K562 (cell line): ENCODE results near the gene POLR2B. TPM values are rescaled to one million over a fixed set of nuclear protein-coding genes. Genes with fewer than 3 reads are reported as not detected.

Source experiments
- ATAC-seq: fragments of 200-7000 bp; cut with Tn5 transposase; 3 replicates; pipeline ENCODE4 v1.9.1; 2020; ENCODE audit warnings: moderate library complexity
- BruUV-seq: library from RNA; stranded (reverse); fragments of 400-500 nt; replicated peaks from 2 replicates; lab custom pipeline; 2021; lab: Mats Ljungman, UMichigan
- CTCF ChIA-PET: fragments of 300-600 bp; formaldehyde crosslinking; extraction: SDS; loops from one replicate; lab custom pipeline; 2021; ENCODE audit warnings: low intra/inter-chr PET ratio; lab: Yijun Ruan, JAX
- POLR2A ChIA-PET: fragments of 300-600, 350-650 bp; sonication (Branson Sonifier 250); formaldehyde crosslinking; extraction: SDS; loops from one replicate; lab custom pipeline; 2021; ENCODE audit warnings: antibody characterized with exemption, inconsistent platforms; lab: Yijun Ruan, JAX
- DNase-seq, 4 experiments: peaks; one replicate each; pipeline versions ENCODE4 v3.0.0 to v3.0.0-alpha.2; 2011 to 2018; ENCODE audit warnings: low spot score in 3 of 4, mixed read lengths in 3 of 4; ENCODE audit errors: extremely low read depth in 1 of 4
- FAIRE-seq: peaks from 2 replicates; lab custom pipeline; 2011; peaks lifted over from hg19 to GRCh38; lab: Jason Lieb, UNC
- H2AFZ ChIP-seq: 2 replicates; pipeline ENCODE4 v1.6.0; 2011; ENCODE audit warnings: low read depth, low read length, control low read depth, inconsistent platforms
- H3K27ac ChIP-seq: fragments of 200-600 bp; 3 replicates; pipeline ENCODE4 v1.8.0; 2011; ENCODE audit warnings: low read depth, mild to moderate bottlenecking, control low read depth, inconsistent platforms, low read length, moderate library complexity, mixed read lengths; ENCODE audit errors: extremely low read depth
- H3K27me3 ChIP-seq, 2 experiments: fragments of 300-600 bp in 1 of 2; 2 replicates in 1 of 2; 3 replicates in 1 of 2; pipeline versions ENCODE4 v1.6.0 to v1.8.0; 2011; ENCODE audit warnings: inconsistent platforms in 2 of 2, low read length in 2 of 2, mild to moderate bottlenecking in 1 of 2, mixed read lengths in 1 of 2, moderate library complexity in 1 of 2; ENCODE audit not compliant: control insufficient read depth in 2 of 2, insufficient read depth in 2 of 2
- H3K36me3 ChIP-seq: fragments of 300-600 bp; 3 replicates; pipeline ENCODE4 v1.8.0; 2011; ENCODE audit warnings: mild to moderate bottlenecking, low read length, inconsistent platforms; ENCODE audit not compliant: control insufficient read depth, insufficient read depth
- H3K4me1 ChIP-seq, 2 experiments: fragments of 200-600 bp in 1 of 2; replicated peaks in 1 of 2; 2 replicates in 1 of 2; 3 replicates in 1 of 2; pipeline versions ENCODE4 v1.5.1 to v1.8.0; 2011; ENCODE audit warnings: inconsistent platforms in 2 of 2, low read length in 2 of 2, mild to moderate bottlenecking in 1 of 2, mixed read lengths in 1 of 2, moderate library complexity in 1 of 2; ENCODE audit not compliant: control insufficient read depth in 2 of 2, insufficient read depth in 2 of 2
- H3K4me2 ChIP-seq: 2 replicates; pipeline ENCODE4 v1.6.1; 2011; ENCODE audit warnings: low read length, control low read depth, inconsistent platforms, mixed read lengths; ENCODE audit not compliant: insufficient read depth
- H3K4me3 ChIP-seq: fragments of 200-600 bp; sonication (generic), shearing (Covaris generic); 2 replicates; pipeline ENCODE4 v1.5.1; 2016; ENCODE audit warnings: control low read depth, inconsistent platforms
- H3K79me2 ChIP-seq: fragments of 200-600 bp; 3 replicates; pipeline ENCODE4 v1.8.0; 2011; ENCODE audit warnings: low read length, inconsistent platforms; ENCODE audit not compliant: control insufficient read depth, insufficient read depth
- H3K9ac ChIP-seq, 2 experiments: 2 replicates each; pipeline versions ENCODE4 v1.6.0 to v1.6.1; 2011; ENCODE audit warnings: low read depth in 2 of 2, low read length in 2 of 2, control low read depth in 1 of 2, inconsistent platforms in 1 of 2, mild to moderate bottlenecking in 1 of 2, mixed read lengths in 1 of 2; ENCODE audit not compliant: insufficient read depth in 1 of 2
- H3K9me1 ChIP-seq: one replicate; pipeline ENCODE4 v1.6.0; 2011; ENCODE audit warnings: inconsistent platforms, mild to moderate bottlenecking, low read length, moderate library complexity; ENCODE audit not compliant: control insufficient read depth, insufficient read depth
- H3K9me3 ChIP-seq: replicated peaks from 2 replicates; pipeline ENCODE4 v1.5.1; 2011; ENCODE audit warnings: low read depth, low read length, inconsistent platforms; ENCODE audit not compliant: control insufficient read depth, insufficient read depth
- H4K20me1 ChIP-seq: replicated peaks from 2 replicates; pipeline ENCODE4 v1.6.1; 2011; ENCODE audit warnings: low read length, inconsistent platforms, mixed read lengths; ENCODE audit not compliant: control insufficient read depth, insufficient read depth
- CHD1 ChIP-seq: fragments of 200-600 bp; sonication (generic); IDR thresholded peaks from one replicate; pipeline ENCODE4 v1.6.1; 2012; ENCODE audit warnings: mild to moderate bottlenecking, moderate library complexity, low read length, inconsistent platforms
- HNRNPL ChIP-seq: fragments of 200-400 bp; formaldehyde crosslinking; IDR thresholded peaks from 2 replicates; pipeline ENCODE4 v1.6.1; 2017; ENCODE audit warnings: low read depth, mild to moderate bottlenecking, low read length
- NONO ChIP-seq, 2 experiments: fragments of 200-400 bp in 1 of 2; fragments of 450-650 bp in 1 of 2; formaldehyde crosslinking in 1 of 2; IDR thresholded peaks; 2 replicates each; pipeline ENCODE4 v1.6.1; 2017; ENCODE audit warnings: low read depth in 2 of 2, mild to moderate bottlenecking in 2 of 2, moderate library complexity in 2 of 2, low read length in 1 of 2
- RBM14 ChIP-seq: fragments of 200-400 bp; formaldehyde crosslinking; IDR thresholded peaks from 2 replicates; pipeline ENCODE4 v1.6.1; 2018; ENCODE audit warnings: low read depth, mild to moderate bottlenecking, low read length, moderate library complexity, borderline replicate concordance; ENCODE audit not compliant: insufficient read depth
- SAFB ChIP-seq: fragments of 200-400 bp; formaldehyde crosslinking; IDR thresholded peaks from 2 replicates; pipeline ENCODE4 v1.6.1; 2017; ENCODE audit warnings: low read depth, low read length, borderline replicate concordance
- TRIM28 ChIP-seq: fragments of 450-650 bp; IDR thresholded peaks from 2 replicates; pipeline ENCODE4 v1.6.1; 2017
- ZNF175 ChIP-seq: fragments of 200-800 bp; sonication (Bioruptor generic); IDR thresholded peaks from 2 replicates; pipeline ENCODE4 v1.6.1; 2016; ENCODE audit warnings: low read depth, mild to moderate bottlenecking, missing genetic modification characterization, missing compliant biosample characterization
- ZNF239 ChIP-seq: fragments of 250-450 bp; sonication (Bioruptor Pico); IDR thresholded peaks from 2 replicates; pipeline ENCODE4 v1.4.0; 2020; ENCODE audit warnings: mild to moderate bottlenecking
- WGBS: fragments of 100-300 bp; shearing (Covaris generic); methylation state at CpG from one replicate; pipeline ENCODE4 v1.1.6; 2016; ENCODE audit warnings: low coverage, mixed read lengths; ENCODE audit not compliant: insufficient coverage; ENCODE audit errors: missing lambda C conversion rate; 5-methylcytosine and 5-hydroxymethylcytosine counted together
- in situ Hi-C: fragments of 300-500 bp; cut with MboI; formaldehyde crosslinking; loops from 4 replicates; pipeline ENCODE4 v1.15.0; 2018; ENCODE audit warnings: inconsistent platforms, mixed read lengths
- intact Hi-C: fragments of 100-400 bp; cut with micrococcal nuclease; formaldehyde crosslinking; loops from 2 replicates; pipeline ENCODE4 v1.14.2; 2022
- polyA plus RNA-seq, 8 experiments: library from polyadenylated mRNA; depleted of rRNA in 4 of 8; stranded (reverse) in 5 of 8; unstranded in 3 of 8; fragments of >200 nt; fragmentation: Nextera tagmentation in 2 of 8; fragmentation: Illumina TruSeq in 1 of 8; extraction: Ambion mirVana in 2 of 8; extraction: Trizol in 1 of 8; gene quantifications; 2 replicates each; pipeline versions ENCODE4 v1.2.1 to v1.2.3, GENCODE V29; 2011 to 2014; ENCODE audit warnings: inconsistent platforms in 1 of 8, missing spikeins in 1 of 8
- total RNA-seq, 7 experiments: library from RNA; depleted of rRNA in 6 of 7; stranded (reverse); fragments of >200 nt in 6 of 7; fragmentation: Illumina TruSeq in 2 of 7; extraction: Trizol in 2 of 7; gene quantifications; 2 replicates each; pipeline versions ENCODE4 v1.2.1 to v1.2.3, GENCODE V29; 2011 to 2021; ENCODE audit warnings: low replicate concordance in 1 of 7
- TF ChIP-seq, protein P1 (sequence below): sonication (generic); formaldehyde crosslinking; IDR thresholded peaks from 2 replicates; pipeline ENCODE4 v1.8.1; 2023; ENCODE audit warnings: missing genetic modification reagents, mild to moderate bottlenecking, borderline replicate concordance
- TF ChIP-seq, protein P2 (sequence below): fragments of 250-450 bp; sonication (Bioruptor Pico); IDR thresholded peaks from 2 replicates; pipeline ENCODE4 v1.9.0; 2021; ENCODE audit warnings: mild to moderate bottlenecking
- TF ChIP-seq, protein P3 (sequence below), 3 experiments: IDR thresholded peaks in 2 of 3; conservative IDR thresholded peaks in 1 of 3; 2 replicates each; pipeline ENCODE4 v1.5.1; 2011 to 2012; ENCODE audit warnings: low read length in 3 of 3, mild to moderate bottlenecking in 3 of 3, control low read depth in 2 of 3, improper control_type of control experiment in 1 of 3, inconsistent platforms in 1 of 3, low read depth in 1 of 3, mixed read lengths in 1 of 3, moderate library complexity in 1 of 3; ENCODE audit not compliant: insufficient read depth in 2 of 3

Gene POLR2B
- total and polyA plus RNA-seq, 9 of the 15 experiments (the other 6 are each of a cell fraction or from before 2014, with no cell fraction given) = 60.9 to 208 (median 142) TPM

DNA sequence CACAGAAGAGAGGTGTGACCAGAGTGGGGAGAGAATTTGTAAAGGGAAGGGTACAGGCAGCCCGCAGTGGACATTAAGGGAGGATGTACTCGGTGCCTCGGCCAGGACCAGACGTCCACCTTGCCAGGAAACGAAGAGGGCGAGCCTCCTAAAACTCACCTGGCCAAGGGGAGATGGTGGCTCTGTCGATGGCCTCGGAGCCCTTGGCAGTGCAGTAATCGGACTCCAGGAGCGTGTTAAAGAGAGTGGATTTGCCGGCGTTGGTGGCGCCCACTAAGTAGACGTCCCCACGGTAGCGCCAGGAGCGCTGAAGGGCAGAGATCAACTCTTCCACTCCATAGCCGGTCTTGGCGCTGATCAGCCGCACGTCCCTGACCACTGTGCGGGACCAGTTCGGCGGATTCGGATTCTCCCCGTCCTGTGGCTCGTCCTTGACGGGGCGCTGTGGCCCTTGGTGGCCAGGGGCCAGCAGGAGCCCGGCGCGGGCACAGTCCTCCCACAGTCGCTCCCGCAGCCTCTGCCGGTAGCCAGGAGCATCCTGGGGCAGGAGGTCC is 2.3 kb upstream of the POLR2B start (continued):
- TF ChIP-seq ZNF175 (CRISPR knock-in tag) = no peak

DNA sequence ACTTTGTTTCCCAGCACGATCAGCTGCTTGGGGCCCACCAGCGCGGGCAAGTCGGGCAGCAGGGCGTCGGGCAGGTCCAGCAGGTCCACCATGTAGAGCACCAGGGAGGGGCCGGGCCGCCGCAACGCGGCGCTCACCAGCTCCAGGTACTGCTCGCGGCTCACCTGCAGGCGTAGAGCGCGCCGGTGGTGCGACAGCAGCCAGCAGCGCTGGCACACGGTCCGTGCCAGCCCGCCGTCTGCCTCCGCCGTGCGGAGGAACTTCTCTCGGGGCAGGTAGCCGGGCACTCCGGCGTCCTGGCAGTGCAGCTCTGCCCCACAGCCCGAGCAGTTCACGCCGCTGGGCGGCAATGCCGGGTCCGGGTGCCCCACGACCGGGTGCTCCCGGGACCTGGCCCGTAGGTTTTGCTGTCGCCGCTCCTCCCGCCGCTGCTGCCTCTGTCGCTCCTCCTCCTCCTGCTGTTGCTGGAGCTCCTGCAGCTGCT is 1.8 kb upstream of the POLR2B start:
- peaks cover 25% of the 10 kb centered on the region for H4K20me1 ChIP-seq
- H3K27ac ChIP-seq = peak overlapping the region; percentile 94
- FAIRE-seq (no peak), ATAC-seq (peak; percentile 61), DNase-seq (peak; percentile 41 to 54 (median 48))
- POLR2A ChIA-PET = interaction anchor here (0.9 to 6.3 kb wide), 6 partner anchors 11 to 69 kb away, joined by 3 to 61 read pairs (median 18); partner anchors contain the start of gene REST
- peaks cover 76% of the 10 kb centered on the region for H3K79me2 ChIP-seq
- H3K4me2 ChIP-seq = peak overlapping the region; percentile 100
- no peaks in the 10 kb centered on the region for H3K9me1 ChIP-seq
- CTCF ChIA-PET = no interaction called here
- no peaks in the 10 kb centered on the region; the same call in 1 of the 2 replicates for H3K9me3 ChIP-seq
- BruUV-seq = no TSS peak
- intact Hi-C loops (loop anchor here (5.0 kb wide), 1 partner anchor 70 kb away; the partner anchor contains the start of gene REST), in situ Hi-C loops (no loop called here)
- peak overlapping the region; percentile 98 for H3K4me3 ChIP-seq
- H3K4me1 ChIP-seq = peaks cover 17 to 30% of the 10 kb centered on the region in 2 experiments; a peak in 4 of 5 replicates
- under 1% methylated on average over 35 of the region's 46 CpGs for WGBS
- H3K36me3 ChIP-seq = peaks cover 43% of the 10 kb centered on the region
- H3K9ac ChIP-seq = peak overlapping the region; percentile 96 to 99
- no peaks in the 10 kb centered on the region for H3K27me3 ChIP-seq
- H2AFZ ChIP-seq = peak overlapping the region; percentile 94
- TF ChIP-seq TRIM28 (no peak), NONO (IDR thresholded peaks at IDR 0.05; ENCODE audit: low read depth in 2 of 2, low read length in 1 of 2) (peak in 1 of 2 experiments; percentile 11; a peak in 1 of 4 replicates), ZNF239 (no peak), RBM14 (0 out of 2 replicates have a peak, but pooled peaks have one; percentile 39), HNRNPL (peak; percentile 91), CHD1 (peak; percentile 31), SAFB (peak; percentile 68; the same call in 1 of the 2 replicates)
- TF ChIP-seq, protein P1, sequence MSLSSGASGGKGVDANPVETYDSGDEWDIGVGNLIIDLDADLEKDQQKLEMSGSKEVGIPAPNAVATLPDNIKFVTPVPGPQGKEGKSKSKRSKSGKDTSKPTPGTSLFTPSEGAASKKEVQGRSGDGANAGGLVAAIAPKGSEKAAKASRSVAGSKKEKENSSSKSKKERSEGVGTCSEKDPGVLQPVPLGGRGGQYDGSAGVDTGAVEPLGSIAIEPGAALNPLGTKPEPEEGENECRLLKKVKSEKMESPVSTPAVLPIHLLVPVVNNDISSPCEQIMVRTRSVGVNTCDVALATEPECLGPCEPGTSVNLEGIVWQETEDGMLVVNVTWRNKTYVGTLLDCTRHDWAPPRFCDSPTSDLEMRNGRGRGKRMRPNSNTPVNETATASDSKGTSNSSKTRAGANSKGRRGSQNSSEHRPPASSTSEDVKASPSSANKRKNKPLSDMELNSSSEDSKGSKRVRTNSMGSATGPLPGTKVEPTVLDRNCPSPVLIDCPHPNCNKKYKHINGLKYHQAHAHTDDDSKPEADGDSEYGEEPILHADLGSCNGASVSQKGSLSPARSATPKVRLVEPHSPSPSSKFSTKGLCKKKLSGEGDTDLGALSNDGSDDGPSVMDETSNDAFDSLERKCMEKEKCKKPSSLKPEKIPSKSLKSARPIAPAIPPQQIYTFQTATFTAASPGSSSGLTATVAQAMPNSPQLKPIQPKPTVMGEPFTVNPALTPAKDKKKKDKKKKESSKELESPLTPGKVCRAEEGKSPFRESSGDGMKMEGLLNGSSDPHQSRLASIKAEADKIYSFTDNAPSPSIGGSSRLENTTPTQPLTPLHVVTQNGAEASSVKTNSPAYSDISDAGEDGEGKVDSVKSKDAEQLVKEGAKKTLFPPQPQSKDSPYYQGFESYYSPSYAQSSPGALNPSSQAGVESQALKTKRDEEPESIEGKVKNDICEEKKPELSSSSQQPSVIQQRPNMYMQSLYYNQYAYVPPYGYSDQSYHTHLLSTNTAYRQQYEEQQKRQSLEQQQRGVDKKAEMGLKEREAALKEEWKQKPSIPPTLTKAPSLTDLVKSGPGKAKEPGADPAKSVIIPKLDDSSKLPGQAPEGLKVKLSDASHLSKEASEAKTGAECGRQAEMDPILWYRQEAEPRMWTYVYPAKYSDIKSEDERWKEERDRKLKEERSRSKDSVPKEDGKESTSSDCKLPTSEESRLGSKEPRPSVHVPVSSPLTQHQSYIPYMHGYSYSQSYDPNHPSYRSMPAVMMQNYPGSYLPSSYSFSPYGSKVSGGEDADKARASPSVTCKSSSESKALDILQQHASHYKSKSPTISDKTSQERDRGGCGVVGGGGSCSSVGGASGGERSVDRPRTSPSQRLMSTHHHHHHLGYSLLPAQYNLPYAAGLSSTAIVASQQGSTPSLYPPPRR (CRISPR knock-in tag) = 0 out of 2 replicates have a peak, but pooled peaks have one; percentile 14
- TF ChIP-seq, protein P2, sequence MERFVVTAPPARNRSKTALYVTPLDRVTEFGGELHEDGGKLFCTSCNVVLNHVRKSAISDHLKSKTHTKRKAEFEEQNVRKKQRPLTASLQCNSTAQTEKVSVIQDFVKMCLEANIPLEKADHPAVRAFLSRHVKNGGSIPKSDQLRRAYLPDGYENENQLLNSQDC (CRISPR knock-in tag) = no peak
- TF ChIP-seq, protein P3, sequence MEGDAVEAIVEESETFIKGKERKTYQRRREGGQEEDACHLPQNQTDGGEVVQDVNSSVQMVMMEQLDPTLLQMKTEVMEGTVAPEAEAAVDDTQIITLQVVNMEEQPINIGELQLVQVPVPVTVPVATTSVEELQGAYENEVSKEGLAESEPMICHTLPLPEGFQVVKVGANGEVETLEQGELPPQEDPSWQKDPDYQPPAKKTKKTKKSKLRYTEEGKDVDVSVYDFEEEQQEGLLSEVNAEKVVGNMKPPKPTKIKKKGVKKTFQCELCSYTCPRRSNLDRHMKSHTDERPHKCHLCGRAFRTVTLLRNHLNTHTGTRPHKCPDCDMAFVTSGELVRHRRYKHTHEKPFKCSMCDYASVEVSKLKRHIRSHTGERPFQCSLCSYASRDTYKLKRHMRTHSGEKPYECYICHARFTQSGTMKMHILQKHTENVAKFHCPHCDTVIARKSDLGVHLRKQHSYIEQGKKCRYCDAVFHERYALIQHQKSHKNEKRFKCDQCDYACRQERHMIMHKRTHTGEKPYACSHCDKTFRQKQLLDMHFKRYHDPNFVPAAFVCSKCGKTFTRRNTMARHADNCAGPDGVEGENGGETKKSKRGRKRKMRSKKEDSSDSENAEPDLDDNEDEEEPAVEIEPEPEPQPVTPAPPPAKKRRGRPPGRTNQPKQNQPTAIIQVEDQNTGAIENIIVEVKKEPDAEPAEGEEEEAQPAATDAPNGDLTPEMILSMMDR (IDR thresholded peaks at IDR 0.05 in 2 of 3, conservative IDR thresholded peaks at IDR 0.05 in 1 of 3; ENCODE audit: insufficient read depth in 2 of 3, low read depth in 1 of 3, low read length in 3 of 3) = 0 out of 6 replicates have a peak, but pooled peaks of 1 of the 3 experiments have one; percentile 1
